H9 (cell line): ENCODE results near the gene RBMS3. TPM values are rescaled to one million over a fixed set of nuclear protein-coding genes. Genes with fewer than 3 reads are reported as not detected.

Experiments
- DNase-seq: peaks from one replicate; pipeline ENCODE4 v3.0.0-alpha.2; 2017
- H2AFZ ChIP-seq: one replicate; pipeline ENCODE4 v1.6.1; 2013; ENCODE audit warnings: mild to moderate bottlenecking, low read length, control low read depth, moderate library complexity
- H2AK5ac ChIP-seq: 2 replicates; pipeline ENCODE4 v1.6.1; 2013; ENCODE audit warnings: low read length, control low read depth, mixed read lengths; ENCODE audit not compliant: insufficient read length
- H2BK120ac ChIP-seq: one replicate; pipeline ENCODE4 v1.6.1; 2013; ENCODE audit warnings: low read depth, mild to moderate bottlenecking, low read length, control low read depth, inconsistent platforms; ENCODE audit not compliant: poor library complexity, severe bottlenecking
- H2BK12ac ChIP-seq: 2 replicates; pipeline ENCODE4 v1.6.1; 2013; ENCODE audit warnings: low read length, control low read depth, mixed read lengths, low read depth; ENCODE audit not compliant: insufficient read length
- H2BK15ac ChIP-seq: 2 replicates; pipeline ENCODE4 v1.6.1; 2013; ENCODE audit warnings: low read depth, low read length, control low read depth
- H2BK20ac ChIP-seq: one replicate; pipeline ENCODE4 v1.6.1; 2013; ENCODE audit warnings: low read depth, mild to moderate bottlenecking, low read length, control low read depth, inconsistent platforms; ENCODE audit not compliant: poor library complexity, severe bottlenecking
- H2BK5ac ChIP-seq: 2 replicates; pipeline ENCODE4 v1.6.1; 2013; ENCODE audit warnings: low read length, control low read depth, mixed read lengths; ENCODE audit not compliant: insufficient read length
- H3K14ac ChIP-seq: 2 replicates; pipeline ENCODE4 v1.6.1; 2013; ENCODE audit warnings: low read length, control low read depth; ENCODE audit not compliant: insufficient read depth
- H3K18ac ChIP-seq: 2 replicates; pipeline ENCODE4 v1.6.1; 2013; ENCODE audit warnings: low read depth, mild to moderate bottlenecking, mixed read lengths, low read length, control low read depth; ENCODE audit not compliant: insufficient read length
- H3K23ac ChIP-seq: 2 replicates; pipeline ENCODE4 v1.6.1; 2013; ENCODE audit warnings: low read length, control low read depth, mixed read lengths, low read depth; ENCODE audit not compliant: insufficient read length
- H3K23me2 ChIP-seq: 2 replicates; pipeline ENCODE4 v1.6.1; 2013; ENCODE audit warnings: low read depth, mild to moderate bottlenecking, mixed read lengths, low read length, control low read depth; ENCODE audit not compliant: insufficient read length, poor library complexity, severe bottlenecking
- H3K27ac ChIP-seq: 2 replicates; pipeline ENCODE4 v1.5.1; 2013; ENCODE audit warnings: low read length, control low read depth, mixed read lengths, low read depth; ENCODE audit not compliant: insufficient read length
- H3K27me3 ChIP-seq: 2 replicates; pipeline ENCODE4 v1.6.1; 2013; ENCODE audit warnings: low read length, control low read depth, inconsistent platforms; ENCODE audit not compliant: insufficient read depth
- H3K4ac ChIP-seq: 2 replicates; pipeline ENCODE4 v1.6.1; 2013; ENCODE audit warnings: low read depth, mild to moderate bottlenecking, control low read depth, inconsistent platforms, low read length, moderate library complexity
- H3K4me1 ChIP-seq: 2 replicates; pipeline ENCODE4 v1.6.1; 2013; ENCODE audit warnings: low read length, control low read depth, inconsistent platforms; ENCODE audit not compliant: insufficient read depth
- H3K4me2 ChIP-seq: 2 replicates; pipeline ENCODE4 v1.6.1; 2013; ENCODE audit warnings: low read length, control low read depth, mixed read lengths; ENCODE audit not compliant: insufficient read length, insufficient read depth
- H3K56ac ChIP-seq: 2 replicates; pipeline ENCODE4 v1.6.1; 2013; ENCODE audit warnings: low read depth, mild to moderate bottlenecking, mixed read lengths, low read length, control low read depth; ENCODE audit not compliant: insufficient read length
- H3K79me1 ChIP-seq: 2 replicates; pipeline ENCODE4 v1.6.1; 2013; ENCODE audit warnings: low read depth, mild to moderate bottlenecking, moderate library complexity, low read length, control low read depth, inconsistent platforms; ENCODE audit not compliant: insufficient read depth, poor library complexity, severe bottlenecking
- H3K79me2 ChIP-seq: 2 replicates; pipeline ENCODE4 v1.6.1; 2013; ENCODE audit warnings: low read length, control low read depth, inconsistent platforms; ENCODE audit not compliant: insufficient read depth
- H3K9ac ChIP-seq: 2 replicates; pipeline ENCODE4 v1.6.1; 2013; ENCODE audit warnings: low read length, control low read depth, mixed read lengths; ENCODE audit not compliant: insufficient read length; ENCODE audit errors: extremely low read depth
- H3K9me3 ChIP-seq: one replicate; pipeline ENCODE4 v1.6.1; 2013; ENCODE audit warnings: low read depth, low read length, inconsistent platforms; ENCODE audit not compliant: control insufficient read depth
- H3T11ph ChIP-seq: one replicate; pipeline ENCODE4 v1.6.1; 2013; ENCODE audit warnings: mild to moderate bottlenecking, low read length, control low read depth, inconsistent platforms
- H4K20me1 ChIP-seq: one replicate; pipeline ENCODE4 v1.6.1; 2013; ENCODE audit not compliant: control insufficient read depth, insufficient read length, insufficient read depth
- H4K5ac ChIP-seq: 2 replicates; pipeline ENCODE4 v1.6.1; 2013; ENCODE audit warnings: low read depth, mild to moderate bottlenecking, mixed read lengths, low read length, control low read depth; ENCODE audit not compliant: insufficient read length
- H4K8ac ChIP-seq: replicated peaks from 2 replicates; pipeline ENCODE4 v1.6.1; 2013; ENCODE audit warnings: low read length, control low read depth, mixed read lengths, low read depth; ENCODE audit not compliant: insufficient read length
- H4K91ac ChIP-seq: 2 replicates; pipeline ENCODE4 v1.6.1; 2013; ENCODE audit warnings: low read depth, mild to moderate bottlenecking, moderate library complexity, mixed read lengths, low read length, control low read depth; ENCODE audit not compliant: insufficient read length
- H3K27ac Mint-ChIP-seq, 3 experiments: 2 replicates in 2 of 3; 3 replicates in 1 of 3; pipeline ENCODE4 v1.8.0; 2020 to 2021; ENCODE audit warnings: mixed read lengths in 3 of 3, mild to moderate bottlenecking in 1 of 3, moderate library complexity in 1 of 3
- H3K27me3 Mint-ChIP-seq: 2 replicates; pipeline ENCODE4 v1.8.0; 2021; ENCODE audit warnings: low read depth, mild to moderate bottlenecking, moderate library complexity, mixed read lengths
- H3K36me3 Mint-ChIP-seq, 3 experiments: 2 replicates in 2 of 3; 3 replicates in 1 of 3; pipeline ENCODE4 v1.8.0; 2020 to 2021; ENCODE audit warnings: low read depth in 3 of 3, mixed read lengths in 3 of 3; ENCODE audit not compliant: insufficient read depth in 1 of 3
- H3K4me1 Mint-ChIP-seq, 2 experiments: 2 replicates each; pipeline ENCODE4 v1.8.0; 2020; ENCODE audit warnings: mixed read lengths in 2 of 2
- H3K4me3 Mint-ChIP-seq, 2 experiments: 2 replicates in 1 of 2; 3 replicates in 1 of 2; pipeline ENCODE4 v1.8.0; 2020 to 2021; ENCODE audit warnings: mild to moderate bottlenecking in 2 of 2, mixed read lengths in 2 of 2, moderate library complexity in 1 of 2
- H3K9me3 Mint-ChIP-seq, 2 experiments: 2 replicates in 1 of 2; 3 replicates in 1 of 2; pipeline ENCODE4 v1.8.0; 2020; ENCODE audit warnings: mild to moderate bottlenecking in 2 of 2, mixed read lengths in 2 of 2, moderate library complexity in 1 of 2
- CTCF ChIP-seq: fragments of 200-600 bp; sonication (generic); conservative IDR thresholded peaks from 3 replicates; pipeline ENCODE4 v1.8.0; 2021; ENCODE audit warnings: antibody characterized with exemption, mild to moderate bottlenecking
- WGBS: extraction: QIAGEN DNeasy Blood & Tissue Kit; methylation state at CpG from one replicate; pipeline ENCODE4 v1.1.7; 2013; ENCODE audit warnings: missing lambda C conversion rate, low lambda C conversion rate, mixed read lengths; ENCODE audit not compliant: insufficient read length; ENCODE audit errors: extremely low coverage; 5-methylcytosine and 5-hydroxymethylcytosine counted together
- total RNA-seq: library from RNA; stranded (reverse); gene quantifications from 2 replicates; pipeline ENCODE4 v1.2.1, GENCODE V29; 2021

The RBMS3 gene
- total RNA-seq, 1 experiment from 2014 or later, result 8.1 TPM

GRCh38 chr3:29382845-29383244 lies 102.0 kb downstream of the RBMS3 start:
- no peak overlapping the region for H3K4me3 Mint-ChIP-seq

More at GRCh38 chr3:29382845-29383244, 102.0 kb downstream of the RBMS3 start:
- Histone ChIP-seq H3K4me2 (no peak overlapping the region), H4K8ac (no peak overlapping the region), H4K20me1 (no peaks in the 10 kb centered on the region), H2BK120ac (no peak overlapping the region), H3K14ac (no peak overlapping the region), H2AK5ac (no peak overlapping the region), H3T11ph (no peak overlapping the region), H4K5ac (no peak overlapping the region), H3K9ac (no peak overlapping the region), H2BK20ac (no peak overlapping the region), H3K4me1 (no peaks in the 10 kb centered on the region; the same call in 1 of the 2 replicates), H3K79me2 (no peaks in the 10 kb centered on the region), H2BK5ac (no peak overlapping the region), H3K23ac (no peak overlapping the region), H3K18ac (no peak overlapping the region), H3K4ac (no peak overlapping the region), H3K79me1 (no peaks in the 10 kb centered on the region), H2BK15ac (no peak overlapping the region), H3K9me3 (no peaks in the 10 kb centered on the region), H3K27ac (no peak overlapping the region), H2BK12ac (no peak overlapping the region), H2AFZ (no peak overlapping the region), H3K23me2 (no peaks in the 10 kb centered on the region), H3K56ac (no peak overlapping the region), H3K27me3 (no peaks in the 10 kb centered on the region), H4K91ac (no peak overlapping the region)
- TF ChIP-seq CTCF, result no peak
- Mint-ChIP-seq H3K27ac (no peak overlapping the region), H3K36me3 (peaks cover 0 to 7% (median 0%) of the 10 kb centered on the region in 3 experiments; a peak in 2 of 7 replicates), H3K27me3 (no peaks in the 10 kb centered on the region), H3K9me3 (peaks cover 0 to 4% of the 10 kb centered on the region in 2 experiments; a peak in 1 of 5 replicates), H3K4me1 (peaks cover 2 to 17% of the 10 kb centered on the region in 2 experiments; a peak in 3 of 4 replicates)
- no peak for DNase-seq
- WGBS, result no CpG with 5 or more reads among the region's 1 CpG
